CD14-positive monocyte (primary cell): ENCODE measurements around the gene PGAP6. TPM values are rescaled to one million over a fixed set of nuclear protein-coding genes. Genes with fewer than 3 reads are reported as not detected.

ENCODE experiments used
- DNase-seq, 3 donors: peaks; one replicate each; pipeline ENCODE4 v3.0.0-alpha.2; 2011 to 2022
- H2AFZ ChIP-seq: 2 replicates; pipeline ENCODE4 v1.6.0; 2012; ENCODE audit warnings: mild to moderate bottlenecking, low read depth, low read length, inconsistent platforms; ENCODE audit not compliant: insufficient read depth, poor library complexity, severe bottlenecking
- H3K27ac ChIP-seq, 2 donors: 1 replicate in 1 of 2; 2 replicates in 1 of 2; pipeline ENCODE4 v1.5.1; 2012 to 2013; ENCODE audit warnings: low read length in 2 of 2, control low read depth in 1 of 2, inconsistent platforms in 1 of 2, low read depth in 1 of 2, mild to moderate bottlenecking in 1 of 2
- H3K27me3 ChIP-seq, 2 donors: one replicate each; pipeline versions ENCODE4 v1.6.0 to v1.6.1; 2011 to 2013; ENCODE audit warnings: low read length in 2 of 2; ENCODE audit not compliant: control insufficient read depth in 2 of 2, insufficient read depth in 2 of 2
- H3K36me3 ChIP-seq, 2 donors: replicated peaks in 1 of 2; 1 replicate in 1 of 2; 2 replicates in 1 of 2; pipeline versions ENCODE4 v1.5.1 to v1.6.1; 2012 to 2013; ENCODE audit warnings: low read length in 2 of 2, control low read depth in 1 of 2, inconsistent platforms in 1 of 2, mild to moderate bottlenecking in 1 of 2; ENCODE audit not compliant: insufficient read depth in 2 of 2, control insufficient read depth in 1 of 2
- H3K4me1 ChIP-seq, 2 donors: 1 replicate in 1 of 2; 2 replicates in 1 of 2; pipeline versions ENCODE4 v1.5.1 to v1.6.1; 2012 to 2013; ENCODE audit warnings: low read length in 2 of 2, control low read depth in 1 of 2, inconsistent platforms in 1 of 2, mild to moderate bottlenecking in 1 of 2, moderate library complexity in 1 of 2; ENCODE audit not compliant: insufficient read depth in 2 of 2, control insufficient read depth in 1 of 2
- H3K4me2 ChIP-seq: replicated peaks from 2 replicates; pipeline ENCODE3; 2012; ENCODE audit warnings: low read length, moderate library complexity, mild to moderate bottlenecking; ENCODE audit not compliant: poor library complexity, severe bottlenecking; ENCODE audit errors: extremely low read depth
- H3K4me3 ChIP-seq, 3 experiments: fragments of 200-600 bp in 1 of 3; sonication (generic) in 1 of 3; replicated peaks in 1 of 3; 1 replicate in 2 of 3; 2 replicates in 1 of 3; pipeline ENCODE4 v1.5.1; 2011 to 2013; ENCODE audit warnings: low read length in 3 of 3, mild to moderate bottlenecking in 3 of 3, control low read depth in 2 of 3, low read depth in 2 of 3, inconsistent platforms in 1 of 3, moderate library complexity in 1 of 3
- H3K79me2 ChIP-seq: 2 replicates; pipeline ENCODE4 v1.6.0; 2012; ENCODE audit warnings: mild to moderate bottlenecking, control low read depth, inconsistent platforms, low read length, moderate library complexity; ENCODE audit not compliant: insufficient read depth
- H3K9ac ChIP-seq: 2 replicates; pipeline ENCODE4 v1.6.0; 2017; ENCODE audit warnings: low read length, mild to moderate bottlenecking; ENCODE audit not compliant: insufficient read depth, poor library complexity, severe bottlenecking
- H3K9me3 ChIP-seq, 2 donors: replicated peaks in 1 of 2; 1 replicate in 1 of 2; 2 replicates in 1 of 2; pipeline versions ENCODE4 v1.5.1 to v1.6.1; 2012 to 2013; ENCODE audit warnings: low read length in 2 of 2, control low read depth in 1 of 2; ENCODE audit not compliant: control insufficient read depth in 1 of 2, insufficient read depth in 1 of 2
- H4K20me1 ChIP-seq: 2 replicates; pipeline ENCODE4 v1.6.0; 2012; ENCODE audit warnings: mild to moderate bottlenecking, low read length, control low read depth, moderate library complexity; ENCODE audit not compliant: insufficient read depth
- H3K27ac Mint-ChIP-seq, 7 donors: one replicate each; pipeline ENCODE4 v1.8.0; 2020; ENCODE audit warnings: mild to moderate bottlenecking in 7 of 7, mixed read lengths in 7 of 7, moderate library complexity in 6 of 7, inconsistent platforms in 2 of 7
- H3K27me3 Mint-ChIP-seq, 3 donors: one replicate each; pipeline ENCODE4 v1.8.0; 2021 to 2022; ENCODE audit warnings: low read depth in 3 of 3, mild to moderate bottlenecking in 3 of 3, mixed read lengths in 3 of 3, moderate library complexity in 3 of 3, inconsistent platforms in 1 of 3
- H3K36me3 Mint-ChIP-seq, 2 donors: one replicate each; pipeline ENCODE4 v1.8.0; 2020; ENCODE audit warnings: mixed read lengths in 2 of 2, inconsistent platforms in 1 of 2, mild to moderate bottlenecking in 1 of 2
- H3K4me1 Mint-ChIP-seq: one replicate; pipeline ENCODE4 v1.8.0; 2020; ENCODE audit warnings: mild to moderate bottlenecking, mixed read lengths
- H3K4me3 Mint-ChIP-seq, 2 donors: one replicate each; pipeline ENCODE4 v1.8.0; 2020; ENCODE audit warnings: mild to moderate bottlenecking in 2 of 2, mixed read lengths in 2 of 2, moderate library complexity in 1 of 2
- H3K9me3 Mint-ChIP-seq, 7 donors: one replicate each; pipeline ENCODE4 v1.8.0; 2020 to 2022; ENCODE audit warnings: mixed read lengths in 7 of 7, mild to moderate bottlenecking in 6 of 7, moderate library complexity in 6 of 7, inconsistent platforms in 2 of 7
- CTCF ChIP-seq: fragments of 200-600 bp; IDR thresholded peaks from one replicate; pipeline ENCODE4 v1.8.0; 2022; ENCODE audit warnings: antibody characterized with exemption, mild to moderate bottlenecking
- WGBS: methylation state at CpG from one replicate; pipeline ENCODE4 v1.1.5; 2013; ENCODE audit warnings: missing lambda C conversion rate; ENCODE audit not compliant: insufficient coverage; 5-methylcytosine and 5-hydroxymethylcytosine counted together
- intact Hi-C, 2 donors: fragments of 100-400 bp; cut with micrococcal nuclease; formaldehyde crosslinking; loops; one replicate each; pipeline versions ENCODE4 v1.15.0 to v1.15.1; 2023
- polyA plus RNA-seq, 3 donors: library from polyadenylated mRNA; depleted of rRNA in 1 of 3; unstranded in 2 of 3; stranded (reverse) in 1 of 3; fragments of 300-500 nt in 2 of 3; fragments of >200 nt in 1 of 3; fragmentation: Illumina TruSeq in 2 of 3; gene quantifications; 1 replicate in 2 of 3; 2 replicates in 1 of 3; pipeline ENCODE4 v1.2.3, GENCODE V29; 2012 to 2021

The PGAP6 gene
- polyA plus RNA-seq, 3 donors = 18.2 to 137 (median 39.8) TPM

- peak within 1 kb of the TSS; percentile 47 to 66 for H3K27ac ChIP-seq
- H3K36me3 ChIP-seq = peaks cover 55 to 71% of the 10 kb centered on the region in 2 donors
- peaks cover 17 to 20% of the 10 kb centered on the region in 2 donors for H3K4me1 ChIP-seq
- peak within 1 kb of the TSS in 2 of 3 experiments; percentile 14 to 71 for H3K4me3 ChIP-seq
- H3K79me2 ChIP-seq = peaks cover 3% of the 10 kb centered on the region
- H3K27me3 ChIP-seq = no peaks in the 10 kb centered on the region
- Mint-ChIP-seq H3K9me3 (no peaks in the 10 kb centered on the region), H3K27me3 (peaks cover 0 to 6% (median 4%) of the 10 kb centered on the region in 3 donors), H3K27ac (peak within 1 kb of the TSS; percentile 73 to 90 (median 83)), H3K4me3 (peak within 1 kb of the TSS; percentile 85 to 89), H3K4me1 (peaks cover 18% of the 10 kb centered on the region), H3K36me3 (peaks cover 41 to 71% of the 10 kb centered on the region in 2 donors)
- no peaks in the 10 kb centered on the region for H3K9me3 ChIP-seq
- peak within 1 kb of the TSS; percentile 27 for H3K9ac ChIP-seq
- peak within 1 kb of the TSS; percentile 65 for H2AFZ ChIP-seq
- no peaks in the 10 kb centered on the region for H4K20me1 ChIP-seq
- WGBS = 0% methylated on average over 14 of the region's 30 CpGs
- H3K4me2 ChIP-seq = peak within 1 kb of the TSS; percentile 79
- DNase-seq = peak; percentile 90 to 92 (median 91)
- intact Hi-C loops = no loop called here
- no peak for TF ChIP-seq CTCF
Observed at GRCh38 chr16:370443-370842, 11.3 kb downstream of the PGAP6 start, which contains the start of gene MRPL28. Gene MRPL28 (minus strand): TSS chr16:370538. CDS start chr16:370218, 320 bp downstream.

GRCh38 chr16:369866-370436 lies 11.8 kb downstream of the PGAP6 start:
- H3K9ac ChIP-seq = peak overlapping the region; percentile 27

More at GRCh38 chr16:369866-370436, 11.8 kb downstream of the PGAP6 start:
- Mint-ChIP-seq H3K27me3 (peaks cover 0 to 8% (median 4%) of the 10 kb centered on the region in 3 donors), H3K27ac (peak overlapping the region in 1 of 7 donors; percentile 73), H3K36me3 (peaks cover 37 to 66% of the 10 kb centered on the region in 2 donors), H3K9me3 (no peaks in the 10 kb centered on the region), H3K4me3 (peak overlapping the region; percentile 71 to 81), H3K4me1 (peaks cover 18% of the 10 kb centered on the region)
- no peaks in the 10 kb centered on the region for H4K20me1 ChIP-seq
- 68% methylated on average over 14 of the region's 44 CpGs for WGBS
- H3K27ac ChIP-seq = no peak overlapping the region
- H3K27me3 ChIP-seq = no peaks in the 10 kb centered on the region
- H3K36me3 ChIP-seq = peaks cover 51 to 67% of the 10 kb centered on the region in 2 donors
- intact Hi-C loops = no loop called here
- H3K4me1 ChIP-seq = peaks cover 17 to 20% of the 10 kb centered on the region in 2 donors
- DNase-seq = no peak
- peak overlapping the region; percentile 65 for H2AFZ ChIP-seq
- H3K4me2 ChIP-seq = peak overlapping the region; percentile 79
- H3K4me3 ChIP-seq = peak overlapping the region in 2 of 3 experiments; percentile 14 to 71
- H3K79me2 ChIP-seq = peaks cover 3% of the 10 kb centered on the region
- no peak for TF ChIP-seq CTCF
- H3K9me3 ChIP-seq = no peaks in the 10 kb centered on the region
